Lower lobe of right lung (tissue), 2 donors: ENCODE results near the gene MED13. TPM values are rescaled to one million over a fixed set of nuclear protein-coding genes. Genes with fewer than 3 reads are reported as not detected.
"Not testable (repeated sequence)": the region's sequence is repeated elsewhere in the genome, so short reads cannot be mapped to it uniquely, and the experiment has no call there.

ENCODE experiments used
- ATAC-seq, 2 donors: fragments of 200-7000 bp; cut with Tn5 transposase; one replicate each; pipeline ENCODE4 v1.9.1; 2020 to 2022; ENCODE audit warnings: mild to moderate bottlenecking in 2 of 2, moderate library complexity in 2 of 2
- DNase-seq: peaks from one replicate; pipeline ENCODE4 v3.0.0-alpha.2; 2020
- H3K27ac ChIP-seq: fragments of 200-600 bp; one replicate; pipeline ENCODE4 v1.8.0; 2022
- H3K27me3 ChIP-seq: fragments of 200-600 bp; one replicate; pipeline ENCODE4 v1.8.0; 2022; ENCODE audit warnings: low read depth
- H3K36me3 ChIP-seq: fragments of 200-600 bp; one replicate; pipeline ENCODE4 v1.8.0; 2022; ENCODE audit warnings: mild to moderate bottlenecking
- H3K4me1 ChIP-seq: fragments of 200-600 bp; one replicate; pipeline ENCODE4 v1.8.0; 2022
- H3K4me3 ChIP-seq: fragments of 200-600 bp; one replicate; pipeline ENCODE4 v1.8.0; 2022; ENCODE audit warnings: mild to moderate bottlenecking
- H3K9me3 ChIP-seq: fragments of 200-600 bp; one replicate; pipeline ENCODE4 v1.8.0; 2022
- intact Hi-C: fragments of 100-400 bp; cut with DNase I; formaldehyde crosslinking; loops from one replicate; pipeline ENCODE4 v1.11.0; 2022
- total RNA-seq: library from RNA; stranded (reverse); fragmentation: NEBNext Ultra II Directional; extraction: Animal tissue kit (Norgen Biotek cat#: 25700); gene quantifications from one replicate; pipeline ENCODE4 v1.2.1, GENCODE V29; 2021
- TF ChIP-seq, protein P1 (sequence below): fragments of 200-600 bp; IDR thresholded peaks from one replicate; pipeline ENCODE4 v1.8.0; 2022; ENCODE audit warnings: antibody characterized with exemption, mild to moderate bottlenecking
- donor health status: DM: no; HTN: yes; CAD: no; lungs with severe emphysema.

Gene MED13
- total RNA-seq, 1 donor from 2014 or later: 67.9 TPM

DNA sequence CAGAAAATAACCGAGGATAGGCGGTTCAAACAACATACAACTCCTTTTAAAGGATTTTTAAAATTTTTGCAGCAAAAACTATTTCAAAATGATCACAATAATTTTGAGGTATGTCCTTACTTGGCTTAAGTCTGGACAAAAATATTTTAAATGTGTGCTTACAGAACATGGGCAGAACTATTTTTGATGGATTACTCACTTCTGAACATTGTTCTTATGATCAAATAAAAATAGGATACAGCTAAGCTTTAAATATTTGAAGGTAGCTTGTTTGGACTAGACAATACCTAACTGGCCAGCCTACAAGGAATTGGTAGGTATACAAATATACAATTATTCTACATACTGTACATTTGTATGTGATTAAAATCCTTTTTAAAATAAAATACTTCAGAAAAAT lies 123.0 kb downstream of the MED13 start:
- TF ChIP-seq, protein P1, sequence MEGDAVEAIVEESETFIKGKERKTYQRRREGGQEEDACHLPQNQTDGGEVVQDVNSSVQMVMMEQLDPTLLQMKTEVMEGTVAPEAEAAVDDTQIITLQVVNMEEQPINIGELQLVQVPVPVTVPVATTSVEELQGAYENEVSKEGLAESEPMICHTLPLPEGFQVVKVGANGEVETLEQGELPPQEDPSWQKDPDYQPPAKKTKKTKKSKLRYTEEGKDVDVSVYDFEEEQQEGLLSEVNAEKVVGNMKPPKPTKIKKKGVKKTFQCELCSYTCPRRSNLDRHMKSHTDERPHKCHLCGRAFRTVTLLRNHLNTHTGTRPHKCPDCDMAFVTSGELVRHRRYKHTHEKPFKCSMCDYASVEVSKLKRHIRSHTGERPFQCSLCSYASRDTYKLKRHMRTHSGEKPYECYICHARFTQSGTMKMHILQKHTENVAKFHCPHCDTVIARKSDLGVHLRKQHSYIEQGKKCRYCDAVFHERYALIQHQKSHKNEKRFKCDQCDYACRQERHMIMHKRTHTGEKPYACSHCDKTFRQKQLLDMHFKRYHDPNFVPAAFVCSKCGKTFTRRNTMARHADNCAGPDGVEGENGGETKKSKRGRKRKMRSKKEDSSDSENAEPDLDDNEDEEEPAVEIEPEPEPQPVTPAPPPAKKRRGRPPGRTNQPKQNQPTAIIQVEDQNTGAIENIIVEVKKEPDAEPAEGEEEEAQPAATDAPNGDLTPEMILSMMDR: no peak
- DNase-seq (no peak), ATAC-seq (no peak)
- Histone ChIP-seq H3K27ac (no peak overlapping the region), H3K36me3 (peaks cover 41% of the 10 kb centered on the region), H3K4me3 (no peak overlapping the region), H3K9me3 (no peaks in the 10 kb centered on the region), H3K27me3 (no peaks in the 10 kb centered on the region), H3K4me1 (no peaks in the 10 kb centered on the region)
- intact Hi-C loops: no loop called here

DNA sequence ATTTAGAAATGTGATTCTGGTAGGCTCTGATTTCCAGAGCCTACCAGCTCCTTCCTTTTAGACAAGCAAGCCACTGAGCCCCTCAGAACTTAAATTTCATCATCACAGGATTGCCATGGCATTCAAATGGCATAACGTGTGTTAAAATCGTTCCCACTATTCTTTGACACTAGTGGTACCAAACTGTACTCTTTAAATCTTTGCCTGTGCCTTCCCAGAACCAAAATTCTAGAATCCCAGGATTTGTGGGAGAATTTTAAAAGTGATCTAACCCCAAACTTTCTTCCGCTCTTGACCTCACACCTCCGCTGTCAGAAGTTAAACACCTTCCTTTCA lies 137.0 kb downstream of the MED13 start:
- Histone ChIP-seq H3K4me1 (peaks cover 21% of the 10 kb centered on the region), H3K36me3 (peaks cover 20% of the 10 kb centered on the region), H3K27me3 (no peaks in the 10 kb centered on the region), H3K27ac (peak overlapping the region; percentile 82), H3K9me3 (no peaks in the 10 kb centered on the region), H3K4me3 (peak overlapping the region; percentile 77)
- ATAC-seq (no peak), DNase-seq (no peak)
- intact Hi-C loops: no loop called here
- TF ChIP-seq, protein P1: no peak

DNA sequence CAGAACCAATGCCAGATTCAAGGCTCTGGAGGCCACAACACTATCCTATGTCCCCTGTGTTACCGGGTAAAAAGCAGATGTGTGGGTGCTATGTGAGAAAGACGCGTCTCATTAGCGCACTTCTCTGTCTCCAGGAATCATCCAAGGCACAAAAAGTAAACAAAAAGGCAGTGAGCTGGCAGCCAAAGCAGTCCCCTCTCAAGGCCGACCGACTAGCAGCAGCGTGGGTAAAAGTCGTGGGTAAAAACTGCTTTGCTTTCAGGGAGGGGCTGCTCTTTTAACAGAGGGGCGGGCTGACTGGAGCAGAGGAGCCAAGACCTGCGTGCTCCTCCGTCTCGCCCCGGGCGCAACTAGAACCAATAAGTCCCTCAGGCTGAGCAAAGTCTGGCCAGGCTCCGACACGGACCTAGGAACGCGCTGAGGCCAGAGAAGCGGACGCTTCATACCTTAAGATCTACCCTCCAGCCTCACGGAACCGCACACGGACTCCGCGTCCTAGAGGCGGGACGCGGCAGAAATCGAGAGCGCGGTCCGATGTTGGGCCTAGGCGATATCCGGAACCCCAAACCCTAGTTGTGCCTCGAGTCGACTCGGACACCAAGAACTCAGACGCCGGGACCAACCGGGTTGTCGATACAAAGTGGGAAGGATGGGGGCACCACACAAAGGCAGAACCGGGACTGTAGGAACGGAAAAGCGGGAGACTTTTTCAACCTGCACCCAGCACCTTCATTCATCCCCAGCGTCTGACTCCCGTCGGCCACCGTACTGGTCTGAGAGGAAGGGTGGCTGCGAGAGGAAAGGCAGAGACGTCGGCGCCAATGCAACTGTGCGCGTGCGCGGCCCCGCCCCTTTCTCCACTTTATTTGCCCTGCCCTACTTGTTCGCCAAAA lies 137.6 kb downstream of the MED13 start, which contains the start of gene INTS2:
Gene INTS2, minus strand, starts transcription at position 775 of the 893 bp plus-strand sequence. CDS start 1,338 bp downstream, outside the sequence.
- H3K27me3 ChIP-seq: no peaks in the 10 kb centered on the region
- peak within 1 kb of the TSS; percentile 77 for H3K4me3 ChIP-seq
- DNase-seq (peak; percentile 96), ATAC-seq (peak; percentile 98 to 99)
- H3K36me3 ChIP-seq: peaks cover 25% of the 10 kb centered on the region
- H3K27ac ChIP-seq: peak within 1 kb of the TSS; percentile 82
- intact Hi-C loops: no loop called here
- no peaks in the 10 kb centered on the region for H3K9me3 ChIP-seq
- H3K4me1 ChIP-seq: peaks cover 21% of the 10 kb centered on the region
- TF ChIP-seq, protein P1: no peak

DNA sequence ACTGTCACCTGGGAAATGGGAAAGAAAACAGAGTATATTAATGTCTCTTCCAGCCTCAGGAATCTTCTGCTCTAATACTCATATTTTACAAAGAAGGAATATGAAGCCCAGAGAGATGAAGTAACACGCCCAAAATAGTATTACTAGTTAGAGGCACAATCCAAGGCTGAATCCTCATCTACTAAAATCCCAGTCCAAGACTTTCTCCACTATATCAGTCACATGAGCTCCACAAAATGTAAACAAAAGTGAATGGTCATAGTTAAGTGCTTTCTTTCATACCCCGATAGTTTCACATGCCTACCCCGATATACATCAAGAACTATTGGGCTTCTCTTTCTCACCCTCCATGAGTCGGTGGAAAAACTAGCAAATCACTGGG lies 138.3 kb downstream of the MED13 start:
- Histone ChIP-seq H3K4me3 (peak overlapping the region; percentile 77), H3K4me1 (peaks cover 21% of the 10 kb centered on the region), H3K27ac (peak overlapping the region; percentile 82), H3K27me3 (no peaks in the 10 kb centered on the region), H3K9me3 (no peaks in the 10 kb centered on the region), H3K36me3 (peaks cover 31% of the 10 kb centered on the region)
- TF ChIP-seq, protein P1: no peak
- DNase-seq (no peak), ATAC-seq (no peak)
- intact Hi-C loops: no loop called here

DNA sequence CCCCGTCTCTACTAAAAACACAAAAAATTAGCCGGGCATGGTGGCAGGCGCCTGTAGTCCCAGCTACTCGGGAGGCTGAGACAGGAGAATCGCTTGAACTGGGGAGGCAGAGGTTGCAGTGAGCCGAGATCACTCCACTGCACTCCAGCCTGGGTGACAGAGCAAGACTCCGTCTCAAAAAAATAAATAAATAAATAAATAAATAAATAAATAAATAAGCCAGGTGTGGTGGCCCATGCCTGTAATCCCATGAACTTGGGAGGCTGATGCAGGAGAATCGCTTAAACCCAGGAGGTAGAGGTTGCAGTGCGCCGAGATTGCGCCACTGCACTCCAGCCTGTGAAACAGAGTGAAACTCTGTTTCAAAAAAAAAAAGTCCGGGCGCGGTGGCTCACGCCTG lies 149.9 kb downstream of the MED13 start:
- H3K27ac ChIP-seq, H3K27me3 ChIP-seq, ATAC-seq, H3K4me1 ChIP-seq, H3K4me3 ChIP-seq, intact Hi-C loops, DNase-seq, H3K9me3 ChIP-seq: not testable (repeated sequence)
- H3K36me3 ChIP-seq: peaks cover 66% of the 10 kb centered on the region
